Neural cell (in vitro differentiated cells): ENCODE data around the gene RASGRP1.

Experiments
- CTCF ChIP-seq: fragments of 450-650 bp; IDR thresholded peaks from 2 replicates; pipeline ENCODE4 v1.5.1; 2014; ENCODE audit warnings: antibody characterized with exemption, mild to moderate bottlenecking, moderate library complexity; ENCODE audit not compliant: poor library complexity, severe bottlenecking
- MXI1 ChIP-seq: fragments of 450-650 bp; conservative IDR thresholded peaks from 2 replicates; pipeline ENCODE4 v1.6.1; 2014; ENCODE audit warnings: antibody characterized with exemption, mild to moderate bottlenecking; ENCODE audit not compliant: poor library complexity, severe bottlenecking
- POLR2AphosphoS5 ChIP-seq: IDR thresholded peaks from 2 replicates; pipeline ENCODE4 v1.6.1; 2012

- no peak for TF ChIP-seq CTCF
- TF ChIP-seq POLR2AphosphoS5: no peak
- TF ChIP-seq MXI1: no peak
Measured at GRCh38 chr15:38559131-38559530, 5.5 kb downstream of the RASGRP1 start.
